Astrocyte of the cerebellum (primary cell): Measurements from ENCODE around the gene PRKCE.

Source experiments
- DNase-seq: peaks from one replicate; pipeline ENCODE4 v3.0.0-alpha.2; 2011; ENCODE audit warnings: low read depth
- H3K4me3 ChIP-seq: 2 replicates; pipeline ENCODE4 v1.5.1; 2011; ENCODE audit warnings: mild to moderate bottlenecking, low read depth, low read length, moderate library complexity
- in situ Hi-C: cut with HindIII; loops from 2 replicates; pipeline ENCODE4 v1.10.0; 2017; ENCODE audit warnings: low sequenced_read_pairs
- TF ChIP-seq, protein P1 (sequence below): IDR thresholded peaks from 2 replicates; pipeline ENCODE4 v1.5.1; 2012; ENCODE audit warnings: low read length, low read depth, moderate library complexity, mild to moderate bottlenecking; ENCODE audit errors: missing control alignments

Gene PRKCE

DNA sequence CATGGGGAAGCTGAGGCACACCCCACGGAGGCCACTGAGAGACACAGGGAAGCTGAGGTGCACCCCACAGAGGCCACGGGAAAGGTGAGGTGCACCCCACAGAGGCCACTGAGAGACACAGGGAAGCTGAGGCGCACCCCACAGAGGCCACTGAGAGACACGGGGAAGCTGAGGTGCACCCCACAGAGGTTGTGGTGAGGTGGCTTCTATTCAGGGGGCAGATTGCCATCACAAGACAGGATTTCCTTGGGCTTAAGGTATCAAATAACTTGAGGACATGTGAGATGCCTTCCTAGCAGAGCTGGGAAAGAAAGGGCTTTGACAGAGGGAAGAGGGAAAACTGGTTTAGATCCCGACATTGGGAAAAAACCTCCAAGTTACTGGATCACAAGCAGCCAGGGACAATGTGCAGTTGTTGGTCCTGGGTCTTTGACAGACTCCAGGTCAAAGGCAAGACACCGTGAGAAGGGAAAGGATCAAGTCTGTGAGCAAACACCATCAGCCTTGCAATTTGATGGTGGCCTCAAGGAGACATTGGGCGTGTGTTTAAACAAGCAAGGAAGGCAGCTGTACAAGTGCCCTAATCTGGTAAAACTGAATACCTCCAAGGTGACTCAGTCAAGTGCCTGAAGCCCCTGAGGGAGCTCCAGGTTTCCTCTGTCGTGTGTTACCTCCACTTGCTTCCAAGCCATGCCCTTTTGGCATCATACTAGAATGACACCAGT is 512.5 kb downstream of the PRKCE start:
- DNase-seq, result no peak
- in situ Hi-C loops, result no loop called here
- TF ChIP-seq, protein P1, sequence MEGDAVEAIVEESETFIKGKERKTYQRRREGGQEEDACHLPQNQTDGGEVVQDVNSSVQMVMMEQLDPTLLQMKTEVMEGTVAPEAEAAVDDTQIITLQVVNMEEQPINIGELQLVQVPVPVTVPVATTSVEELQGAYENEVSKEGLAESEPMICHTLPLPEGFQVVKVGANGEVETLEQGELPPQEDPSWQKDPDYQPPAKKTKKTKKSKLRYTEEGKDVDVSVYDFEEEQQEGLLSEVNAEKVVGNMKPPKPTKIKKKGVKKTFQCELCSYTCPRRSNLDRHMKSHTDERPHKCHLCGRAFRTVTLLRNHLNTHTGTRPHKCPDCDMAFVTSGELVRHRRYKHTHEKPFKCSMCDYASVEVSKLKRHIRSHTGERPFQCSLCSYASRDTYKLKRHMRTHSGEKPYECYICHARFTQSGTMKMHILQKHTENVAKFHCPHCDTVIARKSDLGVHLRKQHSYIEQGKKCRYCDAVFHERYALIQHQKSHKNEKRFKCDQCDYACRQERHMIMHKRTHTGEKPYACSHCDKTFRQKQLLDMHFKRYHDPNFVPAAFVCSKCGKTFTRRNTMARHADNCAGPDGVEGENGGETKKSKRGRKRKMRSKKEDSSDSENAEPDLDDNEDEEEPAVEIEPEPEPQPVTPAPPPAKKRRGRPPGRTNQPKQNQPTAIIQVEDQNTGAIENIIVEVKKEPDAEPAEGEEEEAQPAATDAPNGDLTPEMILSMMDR, result no peak

DNA sequence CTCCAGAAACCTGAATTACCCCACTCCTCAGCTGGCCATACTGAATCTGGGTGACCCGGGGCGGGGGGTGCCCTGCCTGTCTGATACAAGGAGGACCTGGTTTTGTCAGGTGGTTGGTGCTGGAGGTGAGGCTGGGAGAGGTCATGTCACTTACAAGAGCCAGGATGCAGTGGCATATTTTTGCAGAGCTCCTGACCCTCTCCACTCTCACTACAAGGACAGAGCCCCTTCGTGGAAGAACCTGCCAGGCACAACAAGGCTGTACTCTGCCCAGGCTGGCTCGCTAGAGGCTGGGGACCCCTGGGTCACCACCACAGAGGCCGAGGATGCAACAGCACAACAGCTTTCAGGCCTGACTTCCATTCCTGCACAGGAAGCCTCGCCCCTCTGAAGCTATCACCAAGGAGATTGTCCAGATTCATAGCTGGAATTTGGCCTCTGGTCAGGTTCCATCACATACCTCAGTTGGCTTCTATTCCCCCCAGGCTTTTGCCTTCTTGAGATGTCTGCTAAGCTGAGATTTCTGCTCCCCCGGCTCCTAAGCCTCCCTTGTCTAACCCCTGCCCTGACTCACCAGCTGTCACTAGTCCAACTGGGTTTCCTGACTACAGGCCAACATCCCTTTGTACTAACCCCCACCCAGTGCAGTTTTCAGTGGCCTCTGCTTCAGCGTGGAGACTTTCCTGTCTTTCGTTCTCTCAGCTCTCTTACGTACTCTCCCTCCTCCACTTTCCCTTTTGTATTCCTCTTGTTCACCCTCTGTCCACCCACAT is 513.2 kb downstream of the PRKCE start:
- DNase-seq, result peak; percentile 92
- H3K4me3 ChIP-seq, result no peak overlapping the region
- in situ Hi-C loops, result no loop called here
- TF ChIP-seq, protein P1, result no peak

More for the DNA sequence above, 512.5 kb downstream of the PRKCE start:
- no peak overlapping the region for H3K4me3 ChIP-seq

DNA sequence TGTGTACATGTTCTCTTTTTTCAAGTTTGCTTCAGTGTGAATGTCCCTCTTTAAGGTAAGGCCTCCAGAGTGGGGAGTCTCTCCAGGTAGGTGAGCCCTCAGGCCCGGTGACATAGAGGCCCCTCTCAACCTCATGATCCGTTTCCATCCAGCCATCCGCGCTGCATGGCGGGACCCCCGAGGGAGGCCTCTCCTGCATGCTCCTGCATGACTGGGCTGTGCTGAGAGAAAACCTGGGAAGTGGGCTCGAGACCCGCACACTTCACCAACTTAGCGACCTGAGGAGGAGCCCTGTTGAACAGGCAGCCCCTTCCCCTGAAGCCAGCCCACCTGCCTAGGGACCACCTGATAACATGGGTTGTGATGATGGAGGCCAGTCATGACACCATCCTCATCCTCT is 514.4 kb downstream of the PRKCE start:
- in situ Hi-C loops, result no loop called here
- no peak for DNase-seq
- H3K4me3 ChIP-seq, result no peak overlapping the region
- TF ChIP-seq, protein P1, result no peak

DNA sequence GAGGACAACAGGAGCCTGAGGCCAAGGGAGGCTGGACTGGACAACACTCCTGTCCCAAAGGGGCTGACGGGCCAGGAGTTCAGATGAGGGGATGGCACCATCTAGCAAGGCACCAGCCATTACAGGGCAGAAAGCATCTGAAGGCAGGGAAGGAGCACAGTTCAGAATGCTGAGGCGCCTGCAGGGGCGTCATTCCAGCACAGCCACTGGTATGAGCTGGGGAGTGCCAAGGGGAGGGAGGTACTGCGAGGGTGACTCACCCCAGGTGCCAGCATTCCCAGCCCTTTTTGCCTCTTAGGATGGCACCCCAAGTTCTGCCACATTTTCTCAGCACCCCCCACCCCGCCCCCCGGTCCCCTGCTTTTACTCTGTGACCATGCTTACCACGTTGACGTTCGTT is 515.9 kb downstream of the PRKCE start:
- DNase-seq, result no peak
- TF ChIP-seq, protein P1, result no peak
- in situ Hi-C loops, result no loop called here
- H3K4me3 ChIP-seq, result no peak overlapping the region

DNA sequence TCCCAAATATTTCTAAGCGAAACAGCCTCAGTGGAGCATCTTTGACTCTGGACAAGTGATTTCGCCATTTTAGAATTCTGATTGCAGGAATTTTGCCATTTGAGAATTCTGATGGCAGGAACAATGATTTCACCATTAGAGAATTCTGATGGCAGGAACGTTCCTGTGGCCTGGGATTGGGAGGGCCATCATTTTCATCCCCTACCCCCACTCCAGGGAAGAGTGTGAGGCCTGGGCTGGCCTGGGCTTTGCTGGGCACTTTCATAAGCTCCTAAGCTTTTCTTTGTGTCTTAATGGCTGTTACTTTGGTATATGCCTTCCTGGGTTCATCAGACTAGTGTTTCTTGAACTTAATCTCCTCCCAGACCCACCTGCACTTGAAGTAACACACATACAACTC is 516.4 kb downstream of the PRKCE start:
- TF ChIP-seq, protein P1, result no peak
- DNase-seq, result no peak
- in situ Hi-C loops, result no loop called here
- H3K4me3 ChIP-seq, result no peak overlapping the region

DNA sequence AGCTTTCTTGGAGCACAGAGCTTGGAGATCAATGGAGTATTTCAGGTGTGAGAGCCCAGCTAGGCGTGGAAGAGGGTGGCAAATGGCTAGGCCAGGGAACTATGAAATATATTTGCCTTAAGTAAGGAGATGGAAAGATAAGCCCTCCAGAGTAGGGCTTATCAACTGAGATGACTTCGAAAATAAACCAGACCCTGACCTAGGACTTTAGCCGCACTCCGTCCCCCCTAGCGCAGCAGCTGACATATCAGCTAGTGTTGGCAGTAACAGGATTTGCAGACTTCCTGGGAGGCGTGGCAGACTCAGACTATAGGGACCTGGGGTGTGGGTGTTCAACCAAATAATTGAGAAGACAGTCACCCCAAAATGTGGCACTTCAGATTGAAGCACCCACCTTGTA is 518.0 kb downstream of the PRKCE start:
- no peak for DNase-seq
- in situ Hi-C loops, result no loop called here
- TF ChIP-seq, protein P1, result no peak
- no peak overlapping the region for H3K4me3 ChIP-seq
